GM19238 (cell line): ENCODE measurements around the gene PPFIBP1.
"Not testable (repeated sequence)": the region's sequence is repeated elsewhere in the genome, so short reads cannot be mapped to it uniquely, and the experiment has no call there.

ENCODE experiments used
- DNase-seq: peaks from one replicate; pipeline ENCODE4 v3.0.0; 2011; ENCODE audit warnings: low spot score; ENCODE audit not compliant: insufficient read length

Gene PPFIBP1

DNA sequence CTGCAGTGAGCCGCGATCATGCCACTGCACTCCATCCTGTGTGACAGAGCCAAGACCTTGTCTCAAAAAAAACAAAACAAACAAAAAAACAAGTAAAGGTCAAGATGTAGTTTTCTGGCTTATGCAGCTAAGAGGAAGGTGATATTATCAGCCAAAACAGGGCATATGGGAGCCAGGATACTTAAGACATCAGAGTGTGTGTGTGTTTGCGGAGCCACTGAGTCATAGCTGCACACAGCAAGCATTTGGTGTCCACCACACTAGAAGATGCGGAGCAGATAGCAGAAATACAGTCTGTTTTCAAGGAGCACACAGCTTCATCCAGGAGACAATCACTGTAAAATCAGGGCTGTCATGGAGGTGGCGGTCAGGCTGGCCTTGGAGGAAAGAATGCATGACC, 99.6 kb downstream of the PPFIBP1 start:
- no peak for DNase-seq

DNA sequence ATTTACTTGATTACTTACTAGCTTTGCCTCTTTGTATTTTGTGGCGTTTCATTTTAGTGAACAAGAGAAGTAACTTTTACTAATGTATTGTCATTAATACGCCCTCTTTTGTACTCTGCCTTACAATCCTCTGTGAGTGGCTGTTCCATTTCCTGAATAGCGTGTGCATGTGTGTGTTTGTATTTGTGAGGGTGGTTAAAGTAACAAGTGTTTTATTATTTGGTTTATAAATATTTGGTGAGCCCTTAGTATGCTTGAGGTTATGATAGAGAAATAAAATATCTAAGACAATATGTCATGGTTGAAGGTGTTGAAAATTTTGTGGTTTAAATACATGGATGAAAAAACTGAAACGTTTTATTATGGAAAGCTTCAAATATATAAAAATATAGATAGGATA, 100.6 kb downstream of the PPFIBP1 start:
- DNase-seq, result no peak

DNA sequence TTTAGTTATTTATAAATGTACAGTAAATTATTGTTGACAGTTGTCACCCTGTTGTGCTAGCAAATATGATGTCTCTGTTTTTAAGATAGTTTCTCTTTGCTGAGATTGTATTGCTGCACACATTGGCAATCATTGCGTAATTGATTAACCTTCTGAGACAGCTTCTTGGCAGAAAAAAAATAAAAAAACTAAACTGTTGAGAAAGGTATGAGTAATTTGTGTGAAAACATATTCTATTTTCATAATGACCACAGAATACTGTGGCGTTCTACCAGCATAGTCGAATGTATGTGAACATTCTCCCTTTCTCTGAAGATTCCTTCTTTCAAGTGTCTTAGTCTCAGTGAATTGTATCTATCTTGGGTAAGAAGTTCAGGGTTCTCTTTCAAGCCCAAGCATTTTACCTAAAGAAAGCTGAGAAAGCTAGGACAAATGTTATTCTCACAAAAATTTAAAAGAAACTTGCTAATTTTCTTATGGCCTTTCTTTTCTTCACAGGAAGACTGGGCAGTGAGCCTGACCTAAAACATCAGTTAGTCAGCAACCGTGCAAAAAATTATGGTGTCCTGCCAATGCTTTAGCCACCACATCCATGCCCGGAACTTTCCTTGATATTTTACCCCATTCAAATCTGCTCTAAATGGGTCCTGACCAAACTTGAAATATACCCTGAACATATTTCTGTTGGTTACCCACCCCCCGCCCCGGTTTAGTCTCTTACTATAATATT, 103.3 kb downstream of the PPFIBP1 start:
- no peak for DNase-seq

DNA sequence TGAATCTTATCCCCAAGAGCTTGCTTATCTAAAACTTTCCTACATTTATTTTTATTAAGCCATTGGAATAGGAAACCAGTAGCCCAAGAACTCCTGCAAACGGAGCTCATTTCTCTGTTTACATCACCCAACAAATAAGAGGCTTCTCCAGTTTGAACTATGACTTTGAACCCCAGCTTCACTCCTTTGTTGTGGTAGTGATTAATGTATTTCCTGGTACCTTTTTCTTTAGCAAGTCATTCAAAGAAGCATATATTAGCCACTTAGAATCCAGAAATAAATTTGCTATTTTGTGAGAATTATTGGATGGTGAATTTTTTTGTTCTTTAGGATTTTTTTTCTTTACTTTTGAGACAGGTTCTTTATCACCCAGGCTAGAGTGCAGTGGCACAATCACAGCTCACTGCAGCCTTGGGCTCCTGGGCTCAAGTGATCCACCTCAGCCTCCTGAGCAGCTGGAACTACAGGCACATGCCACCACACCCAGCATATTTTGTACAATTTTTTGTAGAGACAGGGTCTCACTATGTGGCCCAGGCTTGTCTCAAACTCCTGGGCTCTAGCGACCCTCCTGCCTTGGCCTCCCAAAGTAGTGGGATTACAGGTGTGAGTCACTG, 104.0 kb downstream of the PPFIBP1 start:
- DNase-seq, result not testable (repeated sequence)

DNA sequence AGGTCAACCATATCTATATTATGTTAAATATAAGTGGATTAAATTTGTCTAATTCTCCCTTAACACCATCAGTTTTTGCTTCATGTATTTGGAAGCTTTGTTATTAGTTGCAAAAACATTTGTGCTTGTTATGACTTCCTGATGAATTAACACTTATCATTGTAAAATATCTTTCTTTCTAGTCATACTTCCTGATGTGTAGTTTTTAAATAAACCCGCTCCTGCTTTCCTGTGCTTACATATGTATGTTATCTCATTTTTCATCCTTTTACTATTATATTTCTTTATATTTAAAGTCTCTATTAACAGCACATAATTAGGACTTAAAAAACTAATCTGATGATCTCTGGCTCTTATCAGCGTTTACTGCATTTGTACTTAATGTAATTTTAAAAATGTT, 106.2 kb downstream of the PPFIBP1 start:
- DNase-seq, result not testable (repeated sequence)

DNA sequence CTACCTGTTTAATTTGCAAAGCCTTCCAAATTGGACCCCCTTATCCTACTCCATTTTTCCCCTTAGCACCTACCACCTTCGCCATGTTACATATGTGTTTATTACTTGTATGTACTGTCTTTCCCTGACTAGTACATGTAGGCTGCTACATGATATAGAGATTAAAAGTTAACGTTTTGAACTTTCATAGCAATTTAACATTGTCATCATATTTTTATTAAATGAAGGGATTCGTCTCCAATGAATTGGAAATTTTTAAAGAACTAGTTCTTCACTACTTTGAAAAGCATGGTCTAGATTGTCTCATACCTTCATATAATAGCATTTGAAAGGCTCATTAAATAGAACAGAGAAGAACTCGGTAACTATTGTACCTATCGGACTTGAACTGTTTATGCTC, 107.4 kb downstream of the PPFIBP1 start:
- no peak for DNase-seq

DNA sequence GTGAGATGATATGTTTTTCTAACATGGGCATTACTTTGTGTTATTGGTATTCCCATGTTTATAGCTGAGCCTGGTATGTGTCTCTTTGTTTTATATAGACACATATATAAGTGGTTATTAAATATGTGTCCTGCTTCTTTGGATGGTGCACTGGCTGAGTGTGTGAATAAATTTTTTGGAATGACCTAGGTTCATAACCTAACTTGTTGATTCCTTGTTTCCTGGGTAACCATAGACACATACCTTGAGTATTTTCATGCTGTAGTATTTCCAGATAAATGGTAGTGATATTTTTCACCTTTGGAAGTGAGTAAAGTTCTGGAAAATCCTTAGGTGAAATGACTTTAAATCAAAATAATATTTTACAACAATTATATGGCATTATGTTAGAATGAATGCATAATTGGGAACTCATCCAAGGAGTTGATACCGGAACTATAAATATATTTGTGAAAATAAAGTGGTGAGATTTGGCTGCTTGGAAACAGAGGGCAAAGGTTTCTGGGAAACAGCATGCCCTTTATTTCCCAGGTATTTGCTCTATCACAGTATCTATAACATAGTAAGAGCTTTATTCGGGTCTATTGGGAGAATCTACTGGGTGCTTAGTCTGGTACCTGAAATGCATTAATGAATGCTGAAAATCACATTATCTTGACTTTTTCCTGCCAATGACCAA, 107.9 kb downstream of the PPFIBP1 start:
- DNase-seq, result no peak

DNA sequence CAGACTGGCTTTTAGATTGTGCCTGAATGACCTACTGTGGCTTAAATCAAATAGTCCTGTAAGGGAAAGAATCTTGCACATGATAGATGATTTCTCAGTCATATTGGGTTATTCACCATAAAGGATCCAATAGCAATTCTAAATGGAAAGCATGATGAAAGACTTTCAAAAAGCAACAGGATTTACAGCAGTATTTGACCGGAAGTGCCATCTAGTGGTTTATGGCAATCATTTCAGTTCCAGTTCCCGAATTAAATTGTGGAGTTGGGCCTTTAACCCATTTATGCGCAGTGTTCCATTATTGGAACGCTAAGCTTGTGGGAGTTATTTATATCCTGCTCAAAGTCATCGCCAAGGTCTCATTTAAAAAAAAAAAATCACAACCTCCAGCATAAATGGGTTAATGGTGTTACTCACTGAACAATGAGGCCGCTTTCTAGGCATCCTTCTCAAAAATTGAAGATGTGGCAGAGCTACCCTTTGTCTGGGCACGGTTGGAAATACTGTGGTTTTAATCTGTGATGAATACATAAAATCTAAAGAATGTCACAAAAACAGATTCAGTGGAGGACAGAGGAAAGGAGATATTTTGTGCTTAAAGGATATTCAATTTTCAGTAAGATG, 111.5 kb downstream of the PPFIBP1 start:
- DNase-seq, result no peak

DNA sequence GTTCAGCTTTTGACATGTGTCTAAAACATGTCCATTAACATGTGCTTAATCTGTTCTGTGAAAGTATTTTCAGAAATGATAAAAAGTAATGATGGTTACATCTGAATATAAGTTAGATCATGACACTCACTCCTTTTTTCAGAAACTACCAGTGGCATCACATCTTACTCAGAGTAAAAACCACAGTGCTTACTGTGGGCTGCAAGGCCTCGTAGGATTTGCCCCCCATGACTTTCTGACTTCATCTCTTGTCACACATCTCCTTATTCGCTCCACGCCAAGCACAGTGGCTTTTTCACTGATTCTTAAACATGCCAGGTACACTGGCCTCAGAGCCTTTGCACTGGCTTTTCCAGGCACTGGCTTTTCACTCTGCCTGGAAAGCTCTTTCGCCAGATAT, 112.6 kb downstream of the PPFIBP1 start:
- DNase-seq, result not testable (repeated sequence)

DNA sequence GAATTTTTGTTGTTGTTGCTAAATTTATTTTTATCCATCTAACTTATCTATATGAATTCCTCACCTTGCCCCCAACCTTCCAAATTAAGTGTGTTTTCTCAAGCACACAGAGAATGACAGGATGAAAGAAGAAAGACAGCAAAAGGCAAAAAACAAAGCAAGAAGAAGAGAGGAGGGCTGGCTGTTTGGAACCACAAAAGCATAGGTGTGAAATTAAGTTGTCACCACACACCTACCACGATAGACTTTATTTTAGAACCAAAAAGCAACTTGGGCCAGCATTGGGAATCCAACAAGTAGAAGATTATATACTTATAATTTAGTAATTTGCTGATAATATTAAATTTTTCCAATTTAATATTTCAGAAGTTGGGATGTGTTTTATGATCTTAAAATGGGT, 113.5 kb downstream of the PPFIBP1 start:
- DNase-seq, result no peak

DNA sequence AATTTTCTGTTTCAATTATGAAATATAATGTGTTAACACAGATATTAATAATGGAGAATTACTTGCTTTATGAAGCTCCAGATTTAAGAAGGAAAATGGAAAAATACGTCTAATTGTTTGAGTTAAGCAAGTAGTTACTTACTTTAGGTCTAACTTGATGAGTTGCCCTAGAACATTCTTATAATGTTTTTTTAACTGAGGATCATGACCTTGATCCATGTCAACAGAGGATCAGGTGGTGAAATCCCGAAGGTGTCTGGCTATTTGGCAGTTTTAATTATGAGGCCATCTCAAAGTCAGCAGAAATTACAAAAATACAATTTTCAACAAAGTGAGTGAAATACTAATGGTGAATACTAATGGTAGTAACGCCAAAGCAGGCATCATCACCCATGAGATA, 115.3 kb downstream of the PPFIBP1 start:
- no peak for DNase-seq

DNA sequence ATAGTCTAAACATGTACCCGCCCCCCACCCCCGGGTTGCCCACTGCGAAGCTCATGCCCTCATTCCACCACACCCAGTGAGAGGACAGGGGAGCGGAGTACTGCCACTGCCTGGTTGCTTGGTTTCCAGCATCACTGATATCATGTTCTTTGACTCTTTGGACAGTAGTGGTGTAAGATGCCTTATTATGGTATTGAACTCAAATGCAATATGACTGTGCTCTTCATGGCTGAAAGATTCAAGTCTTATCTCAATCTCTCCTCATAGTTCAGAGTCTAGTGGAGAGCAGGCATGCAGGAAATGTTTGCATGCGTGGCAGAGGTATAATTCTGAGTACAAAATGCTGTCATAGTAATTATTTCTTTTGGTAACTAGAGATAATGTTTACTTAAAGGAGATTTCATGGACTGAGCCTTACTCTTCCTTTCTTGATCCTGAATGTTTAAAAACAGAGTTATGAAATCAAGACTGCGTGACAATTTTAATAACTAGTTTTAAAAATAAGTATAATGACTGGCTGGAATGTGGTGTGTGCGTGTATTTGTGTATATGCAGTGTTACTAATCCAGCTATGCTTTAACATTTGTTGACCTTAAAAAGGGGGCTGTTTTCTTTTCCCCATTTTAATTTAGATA, 116.7 kb downstream of the PPFIBP1 start:
- not testable (repeated sequence) for DNase-seq

DNA sequence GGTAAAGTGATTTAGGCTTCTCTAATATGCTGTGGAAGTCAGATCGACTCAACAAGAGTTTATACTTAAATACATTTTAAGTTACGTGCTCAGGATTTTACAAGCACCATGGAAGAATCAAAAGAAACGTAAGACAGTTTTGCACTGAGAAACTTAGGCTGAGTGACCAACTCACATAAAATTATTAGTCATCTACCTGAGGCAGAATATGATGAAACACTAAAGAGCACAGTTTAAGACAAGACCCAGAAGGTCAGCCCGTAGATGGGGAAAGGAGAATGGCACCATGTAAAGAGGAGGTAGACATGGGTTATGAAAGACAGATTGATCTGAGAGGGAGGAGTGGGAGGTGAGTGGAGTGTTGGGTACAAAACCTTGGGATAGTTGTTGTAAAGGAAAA, 118.4 kb downstream of the PPFIBP1 start:
- DNase-seq, result not testable (repeated sequence)

DNA sequence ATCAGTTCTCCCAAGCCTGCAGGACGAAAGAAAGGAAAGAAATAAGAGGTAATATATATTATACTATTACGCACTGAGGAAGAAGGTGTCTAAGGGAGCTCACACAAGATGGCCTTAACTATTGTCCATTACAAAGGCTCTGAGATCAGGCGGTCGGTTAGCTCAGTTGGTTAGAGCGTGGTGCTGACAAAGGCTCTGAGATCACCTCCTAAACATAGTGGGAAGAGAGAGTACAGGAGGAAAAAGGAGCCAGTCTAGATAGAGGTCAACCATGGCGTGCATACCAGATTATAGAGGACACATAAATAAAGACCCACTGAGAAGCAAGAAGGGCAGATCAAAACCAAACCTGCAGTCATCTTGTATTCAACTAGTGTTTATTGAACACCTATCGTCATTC, 118.9 kb downstream of the PPFIBP1 start:
- not testable (repeated sequence) for DNase-seq

DNA sequence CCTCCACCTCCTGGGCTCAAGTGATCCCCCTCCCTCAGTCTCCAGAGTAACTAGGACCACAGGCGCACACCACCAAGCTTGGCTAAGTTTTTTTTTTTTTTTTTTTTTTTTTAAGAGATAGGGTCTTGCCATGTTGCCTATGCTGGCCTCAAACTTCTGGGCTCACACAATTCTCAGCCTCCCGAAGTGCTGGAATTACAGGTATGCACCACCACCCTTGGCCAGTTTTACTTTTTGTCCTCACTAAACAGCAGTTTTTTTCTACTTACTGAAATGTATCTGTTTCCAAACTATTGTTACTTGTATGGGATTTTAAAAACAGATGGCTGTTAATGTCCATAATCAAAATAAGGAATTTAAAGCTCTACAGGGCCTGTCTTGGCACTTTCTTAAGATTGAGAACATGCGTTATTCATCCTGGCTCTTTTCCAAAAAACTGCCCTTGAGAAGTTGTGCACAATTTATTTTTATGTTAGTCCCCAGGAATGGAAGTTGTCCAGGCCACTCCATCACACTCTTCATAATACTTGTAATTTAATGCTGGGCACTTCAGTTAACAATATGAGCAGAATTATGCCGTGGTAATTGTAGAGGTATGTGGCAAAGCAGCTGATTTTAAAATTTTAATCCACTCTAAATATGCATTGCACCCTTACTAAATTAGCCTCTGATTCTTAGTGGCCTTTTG, 120.3 kb downstream of the PPFIBP1 start:
- no peak for DNase-seq

DNA sequence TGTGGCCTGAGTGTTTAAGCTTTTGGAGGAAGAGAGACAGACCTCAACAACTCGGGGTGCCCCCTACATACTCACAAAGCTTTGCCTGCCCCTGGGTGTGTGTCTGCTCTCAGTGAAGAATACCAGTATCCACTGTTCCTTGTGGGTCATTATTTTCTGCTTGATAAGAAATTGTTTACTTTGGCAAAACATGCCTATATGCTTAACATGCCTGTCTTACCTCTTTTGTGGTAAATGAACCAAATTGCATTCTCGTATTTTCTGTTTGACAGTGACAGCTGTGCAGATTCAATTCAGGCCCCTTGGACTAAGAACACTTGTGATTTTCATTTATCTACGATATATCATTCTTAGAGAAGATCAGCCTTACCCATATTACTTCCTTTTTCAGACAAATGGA, 121.7 kb downstream of the PPFIBP1 start:
- DNase-seq, result no peak

DNA sequence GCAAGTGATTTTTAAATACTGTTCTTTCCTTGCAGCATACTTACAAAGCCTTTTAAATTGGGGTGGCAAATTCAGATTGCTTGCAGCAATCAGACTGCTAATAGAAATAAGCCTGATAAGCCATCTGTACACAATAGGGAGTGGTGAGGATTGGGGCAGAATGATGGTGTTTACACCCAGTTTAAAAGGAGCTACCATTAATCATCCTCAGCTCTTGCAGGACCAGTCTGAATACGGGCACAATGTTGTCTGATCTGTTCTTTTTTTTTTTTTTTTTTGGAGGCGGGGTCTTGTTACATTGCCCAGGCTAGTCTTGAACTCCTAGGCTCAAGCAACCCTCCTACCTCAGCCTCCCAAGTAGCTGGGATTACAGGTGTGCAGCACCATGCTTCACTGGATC, 122.1 kb downstream of the PPFIBP1 start:
- DNase-seq, result no peak

DNA sequence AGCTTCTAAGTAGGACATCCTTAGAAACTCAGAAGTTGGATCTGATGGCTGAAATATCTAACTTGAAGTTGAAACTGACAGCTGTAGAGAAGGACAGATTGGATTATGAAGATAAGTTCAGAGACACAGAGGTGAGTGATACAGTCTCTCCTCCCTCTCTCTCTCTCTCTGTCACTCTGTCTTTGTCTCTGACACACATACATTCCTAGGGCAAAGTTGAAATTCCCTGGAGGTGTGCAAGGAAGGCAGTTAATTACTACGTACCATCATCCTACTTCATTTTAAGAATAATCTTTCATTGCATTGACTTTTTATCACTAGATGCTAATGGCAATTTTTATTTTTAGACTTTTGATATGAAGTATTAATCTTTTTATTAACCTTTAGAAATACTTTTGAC, 126.0 kb downstream of the PPFIBP1 start:
- DNase-seq, result no peak

DNA sequence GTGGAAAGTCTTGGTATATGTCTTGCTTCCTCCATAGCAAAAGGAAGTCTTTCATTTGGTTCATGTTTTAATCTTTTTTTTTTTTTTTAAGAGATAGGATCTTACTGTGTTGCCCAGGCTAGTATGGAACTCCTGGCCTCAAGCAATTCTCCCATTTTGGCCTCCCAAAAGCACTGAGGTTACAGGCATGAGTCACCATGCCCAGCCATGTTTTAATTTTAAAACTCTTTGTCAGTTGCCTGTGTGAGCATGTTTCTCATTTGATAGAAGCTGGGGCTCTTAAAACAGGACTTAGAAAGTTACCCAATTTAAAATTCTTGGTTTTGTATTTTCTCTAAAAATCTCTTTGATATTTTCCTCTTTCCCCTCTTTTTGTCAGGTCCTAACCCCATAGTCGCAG, 127.2 kb downstream of the PPFIBP1 start:
- DNase-seq, result no peak

DNA sequence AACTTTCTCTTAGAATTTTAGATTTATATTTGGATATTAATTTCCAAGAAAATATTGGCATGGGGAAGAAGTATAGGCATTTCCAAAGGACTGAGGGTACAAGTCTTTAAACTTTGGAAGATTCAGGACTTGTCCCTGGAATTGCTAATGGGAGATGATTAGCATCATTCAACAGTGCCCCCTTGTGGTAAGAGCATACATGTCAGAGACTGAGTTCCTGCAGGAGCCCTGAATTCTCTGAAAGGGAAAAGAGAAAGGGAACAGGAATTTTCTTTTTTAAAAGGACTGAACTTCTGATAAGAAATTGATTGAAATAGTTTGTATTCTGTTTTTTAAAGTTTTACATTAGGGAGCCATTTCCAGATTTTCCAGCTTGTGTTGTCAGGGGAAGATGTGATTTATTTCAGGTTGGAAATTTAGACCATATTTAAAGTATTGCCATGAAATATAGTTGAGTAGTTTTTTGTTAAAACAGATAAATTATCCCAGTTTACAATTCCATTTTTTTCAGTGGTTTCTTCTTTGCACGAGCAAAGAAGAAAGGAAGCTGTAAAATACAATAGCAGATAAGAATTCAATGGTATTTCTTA, 128.3 kb downstream of the PPFIBP1 start:
- DNase-seq, result peak; percentile 9

DNA sequence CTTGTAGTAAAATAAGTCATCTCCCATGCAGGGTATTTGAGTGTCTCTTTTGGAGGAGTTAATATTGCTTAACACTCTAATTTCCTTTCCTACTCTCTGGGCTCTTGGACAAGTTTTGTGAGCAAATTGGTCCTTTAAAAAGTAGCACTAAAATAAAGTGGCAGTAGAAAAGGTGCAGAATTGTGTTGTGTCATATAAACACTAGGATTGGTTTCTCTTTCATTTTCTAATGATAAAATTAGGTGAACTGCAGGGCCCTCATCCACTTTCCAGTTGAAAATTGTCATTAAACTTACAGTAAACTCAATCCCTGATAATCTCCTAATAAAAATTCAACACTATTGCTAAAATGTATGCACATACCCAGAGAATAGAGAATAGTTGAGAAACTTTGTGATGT, 129.7 kb downstream of the PPFIBP1 start:
- DNase-seq, result no peak
